Activated naive CD4-positive, alpha-beta T cell treated with Interleukin-2 at 50 U/mL for 16 hours (primary cell): Measurements from ENCODE around the gene TMEM37.

Experiments
- DNase-seq: peaks from one replicate; pipeline ENCODE4 v3.0.0-alpha.2; 2020

The TMEM37 gene

GRCh38 chr2:119461811-119462210, 30.2 kb downstream of the TMEM37 start:
- no peak for DNase-seq

GRCh38 chr2:119462574-119462973, 30.9 kb downstream of the TMEM37 start:
- no peak for DNase-seq

- DNase-seq: no peak
These were observed 31.5 kb downstream of the TMEM37 start for GRCh38 chr2:119463136-119463535.

GRCh38 chr2:119463990-119464389, 32.3 kb downstream of the TMEM37 start:
- DNase-seq: no peak

- no peak for DNase-seq
These were observed 33.3 kb downstream of the TMEM37 start for GRCh38 chr2:119464981-119465380.

- no peak for DNase-seq
These were observed 34.0 kb downstream of the TMEM37 start for GRCh38 chr2:119465687-119466086.

GRCh38 chr2:119466373-119466772, 34.7 kb downstream of the TMEM37 start:
- no peak for DNase-seq

GRCh38 chr2:119468154-119468955, 36.7 kb downstream of the TMEM37 start:
- DNase-seq: no peak

- DNase-seq: no peak
These were observed 37.5 kb downstream of the TMEM37 start for GRCh38 chr2:119469131-119469530.

- no peak for DNase-seq
These were observed 38.1 kb downstream of the TMEM37 start for GRCh38 chr2:119469661-119470297.

- no peak for DNase-seq
These were observed 41.1 kb downstream of the TMEM37 start for GRCh38 chr2:119472749-119473148.

GRCh38 chr2:119473621-119474370, 42.1 kb downstream of the TMEM37 start:
- DNase-seq: no peak

GRCh38 chr2:119474371-119475224, 42.9 kb downstream of the TMEM37 start:
- DNase-seq: no peak

GRCh38 chr2:119475225-119475856, 43.7 kb downstream of the TMEM37 start:
- no peak for DNase-seq

GRCh38 chr2:119475857-119476244, 44.2 kb downstream of the TMEM37 start:
- DNase-seq: no peak

- no peak for DNase-seq
These were observed 44.9 kb downstream of the TMEM37 start for GRCh38 chr2:119476301-119477112.

GRCh38 chr2:119477113-119477505, 45.5 kb downstream of the TMEM37 start:
- DNase-seq: no peak

GRCh38 chr2:119478188-119478977, 46.7 kb downstream of the TMEM37 start:
- DNase-seq: no peak

- no peak for DNase-seq
These were observed 47.3 kb downstream of the TMEM37 start for GRCh38 chr2:119478978-119479295.

GRCh38 chr2:119480184-119480583, 48.5 kb downstream of the TMEM37 start:
- no peak for DNase-seq

GRCh38 chr2:119480718-119481142, 49.1 kb downstream of the TMEM37 start:
- no peak for DNase-seq
